WTC11 (cell line): Measurements from ENCODE around the gene MEF2D. TPM values are rescaled to one million over a fixed set of nuclear protein-coding genes. Genes with fewer than 3 reads are reported as not detected.

Experiments used
- ATAC-seq: fragments of 200-7000 bp; cut with Tn5 transposase; 2 replicates; pipeline ENCODE4 v1.10.0; 2021; ENCODE audit warnings: mild to moderate bottlenecking, moderate library complexity
- CTCF ChIA-PET: fragments of 300-600 bp; sonication (Branson Sonifier 250); formaldehyde crosslinking; loops from one replicate; lab custom pipeline; 2021; ENCODE audit warnings: antibody characterized with exemption; lab: Charles Lee
- POLR2A ChIA-PET: fragments of 350-600 bp; sonication (Branson Sonifier 250); formaldehyde crosslinking; loops from one replicate; lab custom pipeline; 2021; ENCODE audit warnings: antibody characterized with exemption; lab: Charles Lee
- DNase-seq: peaks from one replicate; pipeline ENCODE4 v3.0.0; 2021; ENCODE audit warnings: low spot score
- H3K27ac Mint-ChIP-seq: 2 replicates; pipeline ENCODE4 v1.8.0; 2021; ENCODE audit warnings: mixed read lengths
- H3K27me3 Mint-ChIP-seq: 2 replicates; pipeline ENCODE4 v1.8.0; 2021; ENCODE audit warnings: low read depth, mild to moderate bottlenecking, moderate library complexity, mixed read lengths
- H3K36me3 Mint-ChIP-seq: 2 replicates; pipeline ENCODE4 v1.8.0; 2021; ENCODE audit warnings: mixed read lengths
- H3K4me1 Mint-ChIP-seq: 2 replicates; pipeline ENCODE4 v1.8.0; 2022; ENCODE audit warnings: mixed read lengths
- H3K4me3 Mint-ChIP-seq: 2 replicates; pipeline ENCODE4 v1.8.0; 2021; ENCODE audit warnings: mild to moderate bottlenecking, moderate library complexity, mixed read lengths
- H3K9me3 Mint-ChIP-seq: 2 replicates; pipeline ENCODE4 v1.8.0; 2021; ENCODE audit warnings: mixed read lengths
- CTCF ChIP-seq: fragments of 200-600 bp; IDR thresholded peaks from 2 replicates; pipeline ENCODE4 v1.8.0; 2022; ENCODE audit warnings: antibody characterized with exemption
- E2F5 ChIP-seq: sonication (generic); formaldehyde crosslinking; IDR thresholded peaks from 2 replicates; pipeline ENCODE4 v1.8.1; 2022; ENCODE audit warnings: mild to moderate bottlenecking, moderate library complexity, missing genetic modification reagents
- GABPB1 ChIP-seq: sonication (generic); formaldehyde crosslinking; IDR thresholded peaks from 2 replicates; pipeline ENCODE4 v1.8.1; 2023; ENCODE audit warnings: mild to moderate bottlenecking, missing genetic modification reagents
- GRHL2 ChIP-seq: fragments of 250-450 bp; sonication (Bioruptor Pico); IDR thresholded peaks from 2 replicates; pipeline ENCODE4 v1.8.0; 2022; ENCODE audit warnings: mild to moderate bottlenecking, moderate library complexity; ENCODE audit not compliant: insufficient replicate concordance, severe bottlenecking
- IRF1 ChIP-seq: sonication (generic); formaldehyde crosslinking; IDR thresholded peaks from 2 replicates; pipeline ENCODE4 v1.8.0; 2023; ENCODE audit warnings: missing genetic modification reagents
- MLX ChIP-seq: sonication (generic); formaldehyde crosslinking; IDR thresholded peaks from 2 replicates; pipeline ENCODE4 v1.8.1; 2023; ENCODE audit warnings: mild to moderate bottlenecking, missing genetic modification reagents, moderate library complexity
- NFYB ChIP-seq: sonication (generic); formaldehyde crosslinking; conservative IDR thresholded peaks from 2 replicates; pipeline ENCODE4 v1.8.0; 2022; ENCODE audit warnings: low read depth, missing genetic modification reagents
- OVOL2 ChIP-seq: fragments of 250-450 bp; sonication (Bioruptor Pico); IDR thresholded peaks from 2 replicates; pipeline ENCODE4 v1.9.0; 2021; ENCODE audit warnings: mild to moderate bottlenecking, borderline replicate concordance
- PRRX2 ChIP-seq: fragments of 250-450 bp; sonication (Bioruptor Pico); IDR thresholded peaks from 2 replicates; pipeline ENCODE4 v1.8.0; 2021; ENCODE audit warnings: mild to moderate bottlenecking
- RELA ChIP-seq: sonication (generic); formaldehyde crosslinking; IDR thresholded peaks from 2 replicates; pipeline ENCODE4 v1.8.1; 2022; ENCODE audit warnings: missing genetic modification reagents, mild to moderate bottlenecking, borderline replicate concordance
- SMAD3 ChIP-seq: sonication (generic); formaldehyde crosslinking; IDR thresholded peaks from 2 replicates; pipeline ENCODE4 v1.8.0; 2022; ENCODE audit warnings: missing genetic modification reagents, mild to moderate bottlenecking, borderline replicate concordance
- SOX15 ChIP-seq: fragments of 250-450 bp; sonication (Bioruptor Pico); IDR thresholded peaks from 2 replicates; pipeline ENCODE4 v1.9.0; 2021; ENCODE audit warnings: mild to moderate bottlenecking
- STAT6 ChIP-seq: sonication (generic); formaldehyde crosslinking; conservative IDR thresholded peaks from 2 replicates; pipeline ENCODE4 v1.8.1; 2023; ENCODE audit warnings: mild to moderate bottlenecking, low read depth, missing genetic modification reagents, moderate library complexity
- TEAD4 ChIP-seq: sonication (generic); formaldehyde crosslinking; IDR thresholded peaks from 2 replicates; pipeline ENCODE4 v1.8.0; 2022; ENCODE audit warnings: mild to moderate bottlenecking, missing genetic modification reagents
- ZNF121 ChIP-seq: sonication (generic); formaldehyde crosslinking; IDR thresholded peaks from 2 replicates; pipeline ENCODE4 v1.8.0; 2023; ENCODE audit warnings: missing genetic modification reagents
- ZNF317 ChIP-seq: sonication (generic); formaldehyde crosslinking; IDR thresholded peaks from 2 replicates; pipeline ENCODE4 v1.8.1; 2023; ENCODE audit warnings: low read depth, mild to moderate bottlenecking, moderate library complexity, missing genetic modification reagents, borderline replicate concordance
- ZNF416 ChIP-seq: fragments of 250-450 bp; sonication (Bioruptor Pico); IDR thresholded peaks from 2 replicates; pipeline ENCODE4 v1.9.0; 2021; ENCODE audit warnings: mild to moderate bottlenecking, inconsistent platforms
- total RNA-seq: library from RNA; stranded (reverse); gene quantifications from 3 replicates; pipeline ENCODE4 v1.2.3, GENCODE V29; 2021
- TF ChIP-seq, protein P1 (sequence below): sonication (generic); formaldehyde crosslinking; IDR thresholded peaks from 2 replicates; pipeline ENCODE4 v1.8.0; 2022; ENCODE audit warnings: mild to moderate bottlenecking, missing genetic modification reagents
- TF ChIP-seq, protein P2 (sequence below): sonication (generic); formaldehyde crosslinking; IDR thresholded peaks from 2 replicates; pipeline ENCODE4 v1.8.1; 2023; ENCODE audit warnings: mild to moderate bottlenecking, missing genetic modification reagents
- TF ChIP-seq, protein P3 (sequence below): sonication (generic); formaldehyde crosslinking; IDR thresholded peaks from 2 replicates; pipeline ENCODE4 v1.8.0; 2022; ENCODE audit warnings: mild to moderate bottlenecking, missing genetic modification reagents

MEF2D gene
- total RNA-seq, 1 experiment from 2014 or later, result 24.1 TPM

- ChIA-PET POLR2A (interaction anchor here (0.6 to 3.2 kb wide), 3 partner anchors 9 to 159 kb away, joined by 4 to 29 read pairs (median 4); partner anchors contain the start of gene MEF2D), CTCF (interaction anchor here (0.9 to 6.0 kb wide), 3 partner anchors 10 to 12 kb away, joined by 3 to 145 read pairs (median 82); partner anchors contain the start of gene MEF2D)
- TF ChIP-seq MLX (CRISPR knock-in tag) (no peak), ZNF121 (CRISPR knock-in tag) (no peak), ZNF317 (CRISPR knock-in tag) (no peak), TEAD4 (no peak), STAT6 (CRISPR knock-in tag) (no peak), NFYB (no peak), GABPB1 (no peak), IRF1 (CRISPR knock-in tag) (no peak), E2F5 (no peak), OVOL2 (CRISPR knock-in tag) (no peak), SOX15 (CRISPR knock-in tag) (no peak), PRRX2 (no peak), CTCF (no peak), SMAD3 (CRISPR knock-in tag) (no peak), ZNF416 (no peak), GRHL2 (CRISPR knock-in tag) (no peak), RELA (CRISPR knock-in tag) (no peak)
- TF ChIP-seq, protein P1, sequence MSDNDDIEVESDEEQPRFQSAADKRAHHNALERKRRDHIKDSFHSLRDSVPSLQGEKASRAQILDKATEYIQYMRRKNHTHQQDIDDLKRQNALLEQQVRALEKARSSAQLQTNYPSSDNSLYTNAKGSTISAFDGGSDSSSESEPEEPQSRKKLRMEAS (CRISPR knock-in tag), result no peak
- TF ChIP-seq, protein P2, sequence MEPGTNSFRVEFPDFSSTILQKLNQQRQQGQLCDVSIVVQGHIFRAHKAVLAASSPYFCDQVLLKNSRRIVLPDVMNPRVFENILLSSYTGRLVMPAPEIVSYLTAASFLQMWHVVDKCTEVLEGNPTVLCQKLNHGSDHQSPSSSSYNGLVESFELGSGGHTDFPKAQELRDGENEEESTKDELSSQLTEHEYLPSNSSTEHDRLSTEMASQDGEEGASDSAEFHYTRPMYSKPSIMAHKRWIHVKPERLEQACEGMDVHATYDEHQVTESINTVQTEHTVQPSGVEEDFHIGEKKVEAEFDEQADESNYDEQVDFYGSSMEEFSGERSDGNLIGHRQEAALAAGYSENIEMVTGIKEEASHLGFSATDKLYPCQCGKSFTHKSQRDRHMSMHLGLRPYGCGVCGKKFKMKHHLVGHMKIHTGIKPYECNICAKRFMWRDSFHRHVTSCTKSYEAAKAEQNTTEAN (CRISPR knock-in tag), result no peak
- TF ChIP-seq, protein P3, sequence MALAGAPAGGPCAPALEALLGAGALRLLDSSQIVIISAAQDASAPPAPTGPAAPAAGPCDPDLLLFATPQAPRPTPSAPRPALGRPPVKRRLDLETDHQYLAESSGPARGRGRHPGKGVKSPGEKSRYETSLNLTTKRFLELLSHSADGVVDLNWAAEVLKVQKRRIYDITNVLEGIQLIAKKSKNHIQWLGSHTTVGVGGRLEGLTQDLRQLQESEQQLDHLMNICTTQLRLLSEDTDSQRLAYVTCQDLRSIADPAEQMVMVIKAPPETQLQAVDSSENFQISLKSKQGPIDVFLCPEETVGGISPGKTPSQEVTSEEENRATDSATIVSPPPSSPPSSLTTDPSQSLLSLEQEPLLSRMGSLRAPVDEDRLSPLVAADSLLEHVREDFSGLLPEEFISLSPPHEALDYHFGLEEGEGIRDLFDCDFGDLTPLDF (CRISPR knock-in tag), result no peak
- H3K36me3 Mint-ChIP-seq, result no peaks in the 10 kb centered on the region
- peaks cover 92% of the 10 kb centered on the region for H3K4me1 Mint-ChIP-seq
- H3K9me3 Mint-ChIP-seq, result no peaks in the 10 kb centered on the region
- DNase-seq (no peak), ATAC-seq (no peak)
- 0 out of 2 replicates have a peak overlapping the region, but pooled peaks have one; percentile 24 for H3K27ac Mint-ChIP-seq
- H3K27me3 Mint-ChIP-seq, result no peaks in the 10 kb centered on the region
- no peak overlapping the region for H3K4me3 Mint-ChIP-seq
Observed at GRCh38 chr1:156492591-156493080, 7.9 kb downstream of the MEF2D start.
